ENCODE results near the gene ADRM1.

ADRM1 gene

DNA sequence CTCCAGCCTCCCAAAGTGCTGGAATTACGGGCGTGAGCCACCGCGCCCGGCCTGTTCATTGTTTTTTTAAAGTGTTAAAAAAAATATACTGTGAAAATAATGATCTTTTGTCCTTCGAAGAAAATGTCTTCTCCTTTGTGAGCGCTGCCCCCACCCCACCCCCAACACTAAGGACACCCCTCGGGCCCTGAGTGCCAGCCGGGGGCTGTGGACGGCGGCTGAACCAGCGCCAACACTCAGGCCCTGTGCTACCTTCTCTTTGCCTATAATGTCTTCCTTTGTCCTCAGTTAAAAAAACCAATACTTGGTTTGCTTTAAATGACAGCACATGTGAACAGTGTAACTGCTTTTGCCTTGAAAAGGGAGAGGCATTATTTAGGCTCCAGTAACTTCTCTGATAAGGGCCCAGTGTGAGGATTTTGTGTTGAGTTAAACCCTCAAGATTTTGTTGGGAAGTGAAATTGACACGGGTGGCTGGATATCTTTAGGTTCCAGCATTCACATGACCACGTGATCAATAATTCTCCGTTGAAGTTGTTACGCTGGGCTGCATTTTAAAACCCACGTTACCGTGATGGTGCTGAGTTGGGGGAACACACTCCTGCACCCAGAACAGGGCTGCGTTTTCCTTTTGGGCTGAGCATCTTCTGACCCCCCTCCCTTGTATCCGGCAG lies 9.5 kb upstream of the ADRM1 start:
- no peak overlapping the region for H3K4me3 ChIP-seq (ENCODE audit: low read depth, low read length)
- in situ Hi-C loops (cut with HindIII; ENCODE audit: low sequenced_read_pairs): no loop called here
- TF ChIP-seq, protein P1, sequence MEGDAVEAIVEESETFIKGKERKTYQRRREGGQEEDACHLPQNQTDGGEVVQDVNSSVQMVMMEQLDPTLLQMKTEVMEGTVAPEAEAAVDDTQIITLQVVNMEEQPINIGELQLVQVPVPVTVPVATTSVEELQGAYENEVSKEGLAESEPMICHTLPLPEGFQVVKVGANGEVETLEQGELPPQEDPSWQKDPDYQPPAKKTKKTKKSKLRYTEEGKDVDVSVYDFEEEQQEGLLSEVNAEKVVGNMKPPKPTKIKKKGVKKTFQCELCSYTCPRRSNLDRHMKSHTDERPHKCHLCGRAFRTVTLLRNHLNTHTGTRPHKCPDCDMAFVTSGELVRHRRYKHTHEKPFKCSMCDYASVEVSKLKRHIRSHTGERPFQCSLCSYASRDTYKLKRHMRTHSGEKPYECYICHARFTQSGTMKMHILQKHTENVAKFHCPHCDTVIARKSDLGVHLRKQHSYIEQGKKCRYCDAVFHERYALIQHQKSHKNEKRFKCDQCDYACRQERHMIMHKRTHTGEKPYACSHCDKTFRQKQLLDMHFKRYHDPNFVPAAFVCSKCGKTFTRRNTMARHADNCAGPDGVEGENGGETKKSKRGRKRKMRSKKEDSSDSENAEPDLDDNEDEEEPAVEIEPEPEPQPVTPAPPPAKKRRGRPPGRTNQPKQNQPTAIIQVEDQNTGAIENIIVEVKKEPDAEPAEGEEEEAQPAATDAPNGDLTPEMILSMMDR (IDR thresholded peaks at IDR 0.05; ENCODE audit: low read depth, low read length): no peak
- no peak for DNase-seq (ENCODE audit: low read depth, low spot score)

- no peak for DNase-seq (ENCODE audit: low read depth, low spot score)
- no peak overlapping the region for H3K4me3 ChIP-seq (ENCODE audit: low read depth, low read length)
- in situ Hi-C loops (cut with HindIII; ENCODE audit: low sequenced_read_pairs): no loop called here
- TF ChIP-seq, protein P1 (IDR thresholded peaks at IDR 0.05; ENCODE audit: low read depth, low read length): no peak
Measured at GRCh38 chr20:62293946-62294345, 8.9 kb upstream of the ADRM1 start.

DNA sequence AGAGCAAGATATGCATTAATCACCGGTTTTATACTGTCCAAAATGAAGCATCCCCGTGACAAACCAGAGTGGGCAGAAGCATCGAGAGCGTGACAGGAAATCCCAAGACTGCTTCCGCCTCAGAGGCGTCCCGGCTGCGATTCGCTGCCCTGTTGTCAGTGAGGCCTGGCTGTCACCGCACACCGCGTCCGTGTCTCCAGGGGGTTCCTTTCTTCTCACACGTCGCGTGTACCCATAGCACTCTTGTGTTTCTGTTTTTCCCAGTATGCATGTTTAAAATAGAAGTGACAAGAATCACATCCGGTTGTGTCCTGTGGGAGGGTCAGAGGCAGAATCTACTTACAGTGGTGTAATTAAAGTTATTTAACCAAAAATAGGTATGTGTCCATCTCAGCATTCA lies 8.3 kb upstream of the ADRM1 start:
- TF ChIP-seq, protein P1 (IDR thresholded peaks at IDR 0.05; ENCODE audit: low read depth, low read length): no peak
- H3K4me3 ChIP-seq (ENCODE audit: low read depth, low read length): no peak overlapping the region
- DNase-seq (ENCODE audit: low read depth, low spot score): no peak
- in situ Hi-C loops (cut with HindIII; ENCODE audit: low sequenced_read_pairs): no loop called here

- no peak overlapping the region for H3K4me3 ChIP-seq (ENCODE audit: low read depth, low read length)
- no peak for DNase-seq (ENCODE audit: low read depth, low spot score)
- in situ Hi-C loops (cut with HindIII; ENCODE audit: low sequenced_read_pairs): no loop called here
- TF ChIP-seq, protein P1 (IDR thresholded peaks at IDR 0.05; ENCODE audit: low read depth, low read length): no peak
Measured at GRCh38 chr20:62296724-62297448, 5.9 kb upstream of the ADRM1 start.

DNA sequence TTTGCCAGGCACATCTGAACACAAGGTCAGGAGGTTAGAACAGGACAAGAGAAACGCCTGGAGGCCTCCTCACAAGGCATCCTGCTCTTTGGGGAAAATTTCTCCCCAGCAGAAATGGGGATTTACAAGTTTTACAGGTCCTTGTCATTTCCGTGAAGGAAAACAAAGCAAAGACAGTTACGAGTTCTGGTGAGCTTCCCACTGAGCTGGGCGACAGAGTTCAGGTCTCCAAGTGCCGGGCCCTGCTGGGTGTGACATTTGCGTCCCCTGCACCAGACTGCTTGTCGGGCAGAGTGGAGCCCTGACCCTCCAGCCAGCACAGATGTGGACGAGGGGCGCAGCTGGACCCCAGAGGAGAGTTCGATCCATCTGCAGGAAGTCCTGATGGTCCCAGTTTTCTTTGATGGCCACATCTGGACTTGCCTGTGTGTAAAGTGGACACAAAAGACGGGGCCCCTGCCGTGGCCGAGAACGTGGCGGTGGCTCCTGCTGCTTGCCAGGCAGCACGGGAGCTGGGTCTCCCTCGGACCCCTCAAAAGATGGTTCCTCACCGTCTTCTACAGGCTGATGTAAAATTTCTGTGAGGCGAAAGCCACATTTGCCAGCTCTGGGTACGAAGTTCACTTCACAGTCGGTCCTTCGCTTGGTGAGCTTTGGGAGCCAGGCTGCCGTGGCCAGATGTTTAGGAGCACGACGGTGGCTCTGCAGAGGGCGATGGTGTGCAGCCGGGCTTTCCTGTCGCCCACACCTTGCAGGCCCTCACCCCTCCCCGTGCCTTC lies 5.2 kb upstream of the ADRM1 start:
- DNase-seq (ENCODE audit: low read depth, low spot score): no peak
- TF ChIP-seq, protein P1 (IDR thresholded peaks at IDR 0.05; ENCODE audit: low read depth, low read length): no peak
- in situ Hi-C loops (cut with HindIII; ENCODE audit: low sequenced_read_pairs): no loop called here
- H3K4me3 ChIP-seq (ENCODE audit: low read depth, low read length): no peak overlapping the region

- H3K4me3 ChIP-seq (ENCODE audit: low read depth, low read length): no peak overlapping the region
- no peak for DNase-seq (ENCODE audit: low read depth, low spot score)
- in situ Hi-C loops (cut with HindIII; ENCODE audit: low sequenced_read_pairs): no loop called here
- TF ChIP-seq, protein P1 (IDR thresholded peaks at IDR 0.05; ENCODE audit: low read depth, low read length): no peak
Measured at GRCh38 chr20:62298577-62299249, 4.1 kb upstream of the ADRM1 start.

Measured in astrocyte of the spinal cord (primary cell).